ENCODE results near the gene EARS2.
"Not testable (repeated sequence)": the region's sequence is repeated elsewhere in the genome, so short reads cannot be mapped to it uniquely, and the experiment has no call there.

The EARS2 gene

GRCh38 chr16:23567602-23568001 lies 10.5 kb upstream of the EARS2 start:
- no peak for DNase-seq (ENCODE audit: low spot score)

- no peak for DNase-seq (ENCODE audit: low spot score)
Observed at GRCh38 chr16:23566724-23567123, 9.6 kb upstream of the EARS2 start.

GRCh38 chr16:23564575-23565363 lies 7.6 kb upstream of the EARS2 start:
- no peak for DNase-seq (ENCODE audit: low spot score)

GRCh38 chr16:23563186-23563585 lies 6.0 kb upstream of the EARS2 start:
- DNase-seq (ENCODE audit: low spot score): no peak

- DNase-seq (ENCODE audit: low spot score): no peak
Observed at GRCh38 chr16:23562505-23562904, 5.4 kb upstream of the EARS2 start.

GRCh38 chr16:23561586-23561985 lies 4.4 kb upstream of the EARS2 start:
- no peak for DNase-seq (ENCODE audit: low spot score)

- no peak for DNase-seq (ENCODE audit: low spot score)
Observed at GRCh38 chr16:23557779-23558702, 891 bp upstream of the EARS2 start.

- no peak for DNase-seq (ENCODE audit: low spot score)
Observed at GRCh38 chr16:23554536-23554935, 2.6 kb downstream of the EARS2 start.

- no peak for DNase-seq (ENCODE audit: low spot score)
Observed at GRCh38 chr16:23552161-23552560, 5.0 kb downstream of the EARS2 start.

GRCh38 chr16:23549938-23550337 lies 7.2 kb downstream of the EARS2 start:
- DNase-seq (ENCODE audit: low spot score): no peak

GRCh38 chr16:23544436-23544835 lies 12.7 kb downstream of the EARS2 start:
- DNase-seq (ENCODE audit: low spot score): no peak

- DNase-seq (ENCODE audit: low spot score): not testable (repeated sequence)
Observed at GRCh38 chr16:23540817-23541178, 16.4 kb downstream of the EARS2 start.

GRCh38 chr16:23539984-23540816 lies 16.9 kb downstream of the EARS2 start:
- no peak for DNase-seq (ENCODE audit: low spot score)

- no peak for DNase-seq (ENCODE audit: low spot score)
Observed at GRCh38 chr16:23538919-23539278, 18.3 kb downstream of the EARS2 start.

GRCh38 chr16:23537390-23537789 lies 19.8 kb downstream of the EARS2 start:
- no peak for DNase-seq (ENCODE audit: low spot score)

- no peak for DNase-seq (ENCODE audit: low spot score)
Observed at GRCh38 chr16:23535901-23536300, 21.2 kb downstream of the EARS2 start.

- no peak for DNase-seq (ENCODE audit: low spot score)
Observed at GRCh38 chr16:23534868-23535860, 22.0 kb downstream of the EARS2 start.

- no peak for DNase-seq (ENCODE audit: low spot score)
Observed at GRCh38 chr16:23532448-23532847, 24.7 kb downstream of the EARS2 start.

- no peak for DNase-seq (ENCODE audit: low spot score)
Observed at GRCh38 chr16:23530062-23530461, 27.1 kb downstream of the EARS2 start.

- DNase-seq (ENCODE audit: low spot score): no peak
Observed at GRCh38 chr16:23528644-23529310, 28.4 kb downstream of the EARS2 start.

All from AG20443 (cell line).